Uterus (tissue), 4 donors: ENCODE results near the gene KMT2C. TPM values are rescaled to one million over a fixed set of nuclear protein-coding genes. Genes with fewer than 3 reads are reported as not detected.
A peak's percentile ranks its signal among the peaks of the same experiment; 100 is the strongest.
"Not testable (repeated sequence)": the region's sequence is repeated elsewhere in the genome, so short reads cannot be mapped to it uniquely, and the experiment has no call there.

Experiments
- DNase-seq, 2 donors: peaks; one replicate each; pipeline ENCODE4 v3.0.0-alpha.2; 2019 to 2020
- H3K27ac ChIP-seq, 2 donors: fragments of 200-600 bp; sonication (generic); 1 replicate in 1 of 2; 2 replicates in 1 of 2; pipeline ENCODE4 v1.5.1; 2016 to 2018
- H3K27me3 ChIP-seq, 2 donors: fragments of 200-600 bp; sonication (generic); one replicate each; pipeline ENCODE4 v1.5.1; 2018 to 2019; ENCODE audit warnings: control low read depth in 1 of 2
- H3K36me3 ChIP-seq, 2 donors: fragments of 200-600 bp; sonication (generic); one replicate each; pipeline ENCODE4 v1.5.1; 2019; ENCODE audit warnings: control low read depth in 1 of 2
- H3K4me1 ChIP-seq, 2 donors: fragments of 200-600 bp; sonication (generic); one replicate each; pipeline ENCODE4 v1.5.1; 2018 to 2019; ENCODE audit warnings: control low read depth in 1 of 2
- H3K4me3 ChIP-seq, 2 donors: fragments of 200-600 bp; sonication (generic); 1 replicate in 1 of 2; 2 replicates in 1 of 2; pipeline ENCODE4 v1.5.1; 2018 to 2019; ENCODE audit warnings: mild to moderate bottlenecking in 1 of 2
- H3K9me3 ChIP-seq, 2 donors: fragments of 200-600 bp; sonication (generic); one replicate each; pipeline ENCODE4 v1.5.1; 2019; ENCODE audit warnings: control low read depth in 1 of 2
- CTCF ChIP-seq, 4 experiments: fragments of 200-600 bp in 2 of 4; fragments of 450-650 bp in 2 of 4; sonication (generic) in 2 of 4; IDR thresholded peaks; one replicate each; pipeline ENCODE4 v1.5.1; 2016 to 2019; ENCODE audit warnings: antibody characterized with exemption in 4 of 4, mild to moderate bottlenecking in 2 of 4, moderate library complexity in 1 of 4
- POLR2A ChIP-seq, 2 donors: fragments of 450-650 bp; IDR thresholded peaks; one replicate each; pipeline ENCODE4 v1.6.1; 2016; ENCODE audit warnings: antibody characterized with exemption in 2 of 2, mild to moderate bottlenecking in 1 of 2, moderate library complexity in 1 of 2
- intact Hi-C: fragments of 100-400 bp; cut with DNase I; formaldehyde crosslinking; loops from one replicate; pipeline ENCODE4 v1.15.1; 2023; ENCODE audit warnings: low total_unique reads
- total RNA-seq, 4 donors: library from RNA; depleted of rRNA in 3 of 4; stranded (reverse); fragments of >200 nt in 3 of 4; gene quantifications; one replicate each; pipeline versions ENCODE4 v1.1.0 to v1.2.4, GENCODE V29; 2014 to 2023
- donor health status: DM: yes; HTN: yes; CAD: no.

KMT2C gene
- total RNA-seq, 4 donors from 2014 or later: 30.5 to 177 (median 90.0) TPM

GRCh38 chr7:152436111-152436930 lies 518 bp upstream of the KMT2C start:
- Histone ChIP-seq H3K27ac (peak overlapping the region; percentile 100), H3K4me3 (peak overlapping the region; percentile 53 to 91), H3K4me1 (peaks cover 3 to 7% of the 10 kb centered on the region in 2 donors), H3K9me3 (no peaks in the 10 kb centered on the region), H3K36me3 (no peaks in the 10 kb centered on the region), H3K27me3 (no peaks in the 10 kb centered on the region)
- intact Hi-C loops: no loop called here
- DNase-seq: peak; percentile 94 to 96
- TF ChIP-seq POLR2A (IDR thresholded peaks at IDR 0.05): peak; percentile 44 to 81
- peak in 1 of 4 experiments; percentile 46 for TF ChIP-seq CTCF (IDR thresholded peaks at IDR 0.05)

- H3K9me3 ChIP-seq, H3K27me3 ChIP-seq, H3K4me1 ChIP-seq, intact Hi-C loops, H3K36me3 ChIP-seq: not testable (repeated sequence)
- Histone ChIP-seq H3K27ac (peak overlapping the region; percentile 100), H3K4me3 (peak overlapping the region; percentile 97 to 100)
- peak; percentile 33 to 62 for DNase-seq
Observed at GRCh38 chr7:152434511-152435383, 1.1 kb downstream of the KMT2C start.

DNA sequence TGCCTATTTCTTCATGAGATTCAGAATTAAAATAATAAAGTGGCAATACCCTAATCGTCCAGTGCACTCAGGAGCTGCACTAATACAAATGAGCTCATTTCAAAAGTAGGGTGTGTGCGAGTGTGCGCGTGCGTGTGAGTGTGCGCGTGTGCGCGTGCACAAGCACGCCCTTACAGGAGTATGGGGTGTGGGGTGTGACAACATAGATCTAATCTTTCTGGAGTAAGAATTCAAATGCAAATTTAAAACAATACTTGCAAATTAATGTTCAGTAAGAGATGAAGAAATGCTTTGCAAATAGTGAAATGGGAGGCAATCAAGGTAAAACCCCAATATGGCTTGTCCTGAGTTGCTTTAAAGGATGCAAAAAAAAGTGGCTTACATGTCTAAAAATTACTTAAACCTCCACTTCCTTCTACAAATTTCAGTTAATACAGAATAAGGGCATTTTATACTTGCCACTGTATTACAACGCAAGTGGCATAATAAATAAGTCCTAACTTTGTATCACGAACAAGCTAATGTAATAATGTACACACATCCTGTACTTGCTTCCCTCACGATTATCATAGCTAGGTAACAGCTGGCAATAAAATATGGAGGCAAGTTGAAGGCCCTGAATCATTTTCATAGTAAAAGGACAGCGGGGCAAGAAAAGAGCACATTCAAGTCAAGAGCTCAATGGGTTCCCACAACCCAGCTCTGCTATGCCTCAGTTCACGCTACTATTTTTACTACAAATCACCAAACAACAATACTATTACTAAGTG lies 1.9 kb downstream of the KMT2C start:
- H3K36me3 ChIP-seq, H3K9me3 ChIP-seq, H3K27me3 ChIP-seq, intact Hi-C loops, H3K4me1 ChIP-seq: not testable (repeated sequence)
- DNase-seq: peak; percentile 33 to 64
- peak overlapping the region; percentile 100 for H3K27ac ChIP-seq
- peak overlapping the region; percentile 97 to 100 for H3K4me3 ChIP-seq
- peak in 3 of 4 experiments; percentile 23 to 37 (median 25) for TF ChIP-seq CTCF (IDR thresholded peaks at IDR 0.05)

DNA sequence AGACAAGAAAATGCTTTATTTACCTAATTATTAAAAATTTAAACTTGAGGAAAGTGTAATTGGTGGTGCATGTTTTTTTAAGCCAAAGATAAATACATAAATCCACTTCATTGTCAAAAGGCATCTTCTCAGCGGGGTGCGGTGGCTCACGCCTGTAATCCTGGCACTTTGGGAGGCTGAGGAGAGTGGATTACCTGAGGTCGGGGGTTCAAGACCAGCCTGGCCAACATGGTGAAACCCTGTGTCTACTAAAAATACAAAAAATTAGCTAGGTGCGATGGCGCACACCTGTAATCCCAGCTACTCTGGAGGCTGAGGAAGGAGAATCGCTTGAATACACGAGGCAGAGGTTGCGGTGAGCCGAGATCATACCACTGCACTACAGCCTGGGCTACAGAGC lies 3.1 kb downstream of the KMT2C start:
- H3K9me3 ChIP-seq, DNase-seq, intact Hi-C loops, H3K36me3 ChIP-seq, H3K27me3 ChIP-seq, H3K4me3 ChIP-seq: not testable (repeated sequence)
- Histone ChIP-seq H3K27ac (peak overlapping the region; percentile 100), H3K4me1 (peaks cover 6 to 10% of the 10 kb centered on the region in 2 donors)

DNA sequence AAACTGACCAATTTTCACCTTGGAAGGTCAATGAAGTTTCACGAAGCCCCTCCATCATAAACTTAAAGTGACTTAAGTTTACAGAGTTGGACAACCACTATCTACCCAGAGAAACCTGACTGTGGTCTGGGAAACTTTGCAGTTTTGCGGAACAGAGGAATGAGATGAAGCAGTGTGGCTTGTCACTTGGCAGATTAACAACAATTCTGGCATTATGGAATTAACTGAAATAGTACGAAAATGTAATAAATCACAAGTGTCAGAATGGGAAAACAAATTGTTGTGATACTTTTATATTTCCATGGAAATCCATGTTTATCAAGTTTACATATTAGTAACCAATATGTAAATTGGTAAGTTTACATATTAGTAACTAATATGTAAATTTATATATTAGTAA lies 4.9 kb downstream of the KMT2C start:
- no peak for TF ChIP-seq CTCF (IDR thresholded peaks at IDR 0.05)
- no peak for TF ChIP-seq POLR2A (IDR thresholded peaks at IDR 0.05)
- Histone ChIP-seq H3K9me3 (no peaks in the 10 kb centered on the region), H3K27ac (no peak overlapping the region), H3K4me1 (peaks cover 6 to 10% of the 10 kb centered on the region in 2 donors), H3K36me3 (no peaks in the 10 kb centered on the region), H3K4me3 (no peak overlapping the region), H3K27me3 (no peaks in the 10 kb centered on the region)
- intact Hi-C loops: no loop called here
- DNase-seq: no peak

DNA sequence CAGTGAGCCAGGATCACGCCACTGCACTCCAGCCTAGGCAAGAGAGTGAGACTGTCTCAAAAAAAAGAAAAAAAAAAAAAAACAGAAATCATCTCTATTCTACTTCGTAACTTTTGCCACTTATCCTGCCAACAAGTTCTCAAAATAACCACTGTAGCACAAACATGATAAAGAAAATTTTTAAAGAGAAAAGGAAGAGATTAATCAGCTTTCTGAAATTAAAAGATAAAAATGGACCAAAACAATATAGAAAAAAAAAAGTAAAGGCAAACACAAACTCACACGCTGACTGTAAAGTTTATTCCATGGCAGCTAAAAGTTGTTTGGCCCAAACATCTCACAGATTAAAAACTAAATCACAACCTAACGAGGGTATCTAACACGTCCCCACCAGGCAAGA lies 5.7 kb downstream of the KMT2C start:
- H3K27ac ChIP-seq, H3K36me3 ChIP-seq, H3K27me3 ChIP-seq, intact Hi-C loops, H3K9me3 ChIP-seq, H3K4me3 ChIP-seq, DNase-seq: not testable (repeated sequence)
- peaks cover 6 to 10% of the 10 kb centered on the region in 2 donors for H3K4me1 ChIP-seq
